Measurements from ENCODE around the gene AP1S2. TPM values are rescaled to one million over a fixed set of nuclear protein-coding genes. Genes with fewer than 3 reads are reported as not detected.

AP1S2 gene
- total and polyA plus RNA-seq, 10 of the 15 experiments (the other 5 are each of a cell fraction or from before 2014, with no cell fraction given), result 25.6 to 105 (median 50.7) TPM

DNA sequence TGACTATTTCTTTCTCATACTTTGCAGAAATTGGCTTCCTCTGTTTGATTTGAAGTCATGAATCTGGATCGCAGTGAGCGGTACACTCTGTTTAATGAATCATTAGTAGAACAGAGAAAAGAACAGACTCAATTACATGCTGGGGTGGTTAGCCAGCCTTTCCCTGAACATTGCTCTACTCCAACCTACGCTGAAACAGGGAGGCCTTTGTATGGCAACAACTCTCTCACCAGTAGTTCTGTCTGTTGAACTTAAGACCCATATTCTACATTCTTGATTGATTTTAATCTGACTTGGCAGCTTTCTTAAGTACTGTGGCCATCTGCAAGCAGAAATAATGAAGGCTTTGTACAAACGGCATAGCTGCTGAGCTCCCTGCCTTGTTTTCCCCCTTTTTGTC is 19.0 kb upstream of the AP1S2 start:
- intact Hi-C loops (cut with micrococcal nuclease; ENCODE audit: unreplicated experiment) (no loop called here), in situ Hi-C loops (cut with MboI) (no loop called here)
- H4K20me1 ChIP-seq (ENCODE audit: control insufficient read depth, insufficient read depth), result no peaks in the 10 kb centered on the region
- ChIA-PET CTCF (interaction anchor here (0.9 to 1.2 kb wide), 2 partner anchors 9 to 61 kb away, joined by 3 to 4 read pairs; no protein-coding TSS in a partner anchor), RAD21 (ENCODE audit: unreplicated experiment) (no interaction called here), POLR2A (no interaction called here), SMC1A (ENCODE audit: uncharacterized antibody, unreplicated experiment) (interaction anchor here (0.9 to 1.0 kb wide), 2 partner anchors 17 to 283 kb away, joined by 3 read pairs; no protein-coding TSS in a partner anchor)
- FAIRE-seq, result no peak
- no peaks in the 10 kb centered on the region for H3K36me3 ChIP-seq (ENCODE audit: control insufficient read depth in 2 of 2, insufficient read depth in 2 of 2, low read length in 1 of 2)
- no peak overlapping the region for H3K4me2 ChIP-seq (ENCODE audit: control insufficient read depth, insufficient read depth)
- H3K9me3 ChIP-seq (replicated peaks; ENCODE audit: control insufficient read depth, insufficient read depth, low read length), result no peaks in the 10 kb centered on the region; the same call in 2 of the 3 replicates
- BruUV-seq (replicated peaks), result no TSS peak
- no peak overlapping the region for H2AFZ ChIP-seq (ENCODE audit: control insufficient read depth, low read depth, low read length)
- WGBS (ENCODE audit: insufficient coverage, insufficient replicate concordance, low lambda C conversion rate, missing lambda C conversion rate), result 90% methylated on average over 4 of the region's 4 CpGs
- no peaks in the 10 kb centered on the region; a peak in 2 of 4 replicates for H3K27me3 ChIP-seq (replicated peaks in 1 of 2; ENCODE audit: control insufficient read depth in 2 of 2, insufficient read depth in 2 of 2, low read length in 1 of 2)
- H3K4me3 ChIP-seq, result no peak overlapping the region
- DNase-seq (ENCODE audit: low read depth, low spot score), result no peak
- H3K4me1 ChIP-seq (ENCODE audit: control insufficient read depth, insufficient read depth, low read length), result no peaks in the 10 kb centered on the region
- no peaks in the 10 kb centered on the region for H3K79me2 ChIP-seq (ENCODE audit: control insufficient read depth, insufficient read depth, low read length)
- no peak overlapping the region for H3K9ac ChIP-seq (ENCODE audit: control insufficient read depth, insufficient read depth, low read length)
- H3K27ac ChIP-seq (ENCODE audit: control insufficient read depth, insufficient read depth), result no peak overlapping the region
- no peak for ATAC-seq
- no peak for TF ChIP-seq ASH2L (IDR thresholded peaks at IDR 0.05; ENCODE audit: borderline replicate concordance, low read depth)
- TF ChIP-seq, protein P1, sequence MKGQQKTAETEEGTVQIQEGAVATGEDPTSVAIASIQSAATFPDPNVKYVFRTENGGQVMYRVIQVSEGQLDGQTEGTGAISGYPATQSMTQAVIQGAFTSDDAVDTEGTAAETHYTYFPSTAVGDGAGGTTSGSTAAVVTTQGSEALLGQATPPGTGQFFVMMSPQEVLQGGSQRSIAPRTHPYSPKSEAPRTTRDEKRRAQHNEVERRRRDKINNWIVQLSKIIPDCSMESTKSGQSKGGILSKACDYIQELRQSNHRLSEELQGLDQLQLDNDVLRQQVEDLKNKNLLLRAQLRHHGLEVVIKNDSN (IDR thresholded peaks at IDR 0.05; ENCODE audit: borderline replicate concordance, extremely low read length, insufficient read depth, low read depth, low read length), result no peak
- no peak for TF ChIP-seq FOS (IDR thresholded peaks at IDR 0.05; ENCODE audit: borderline replicate concordance, extremely low read depth, insufficient read length)
- no peak for TF ChIP-seq SUZ12 (IDR thresholded peaks at IDR 0.05; ENCODE audit: unreplicated experiment)
- TF ChIP-seq EP300 (IDR thresholded peaks at IDR 0.05; ENCODE audit: borderline replicate concordance in 1 of 2, control insufficient read depth in 1 of 2, low read depth in 2 of 2, low read length in 2 of 2), result no peak
- no peak for TF ChIP-seq KDM1A (IDR thresholded peaks at IDR 0.05; ENCODE audit: borderline replicate concordance)
- no peak for TF ChIP-seq CHD4 (IDR thresholded peaks at IDR 0.05)
- no peak for TF ChIP-seq CREM (IDR thresholded peaks at IDR 0.05; ENCODE audit: low read depth)
- TF ChIP-seq CBX5 (IDR thresholded peaks at IDR 0.05; ENCODE audit: low read depth), result no peak
- TF ChIP-seq, protein P2, sequence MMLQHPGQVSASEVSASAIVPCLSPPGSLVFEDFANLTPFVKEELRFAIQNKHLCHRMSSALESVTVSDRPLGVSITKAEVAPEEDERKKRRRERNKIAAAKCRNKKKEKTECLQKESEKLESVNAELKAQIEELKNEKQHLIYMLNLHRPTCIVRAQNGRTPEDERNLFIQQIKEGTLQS (IDR thresholded peaks at IDR 0.05; ENCODE audit: borderline replicate concordance, extremely low read depth, low read depth, low read length), result no peak
- TF ChIP-seq, protein P3, sequence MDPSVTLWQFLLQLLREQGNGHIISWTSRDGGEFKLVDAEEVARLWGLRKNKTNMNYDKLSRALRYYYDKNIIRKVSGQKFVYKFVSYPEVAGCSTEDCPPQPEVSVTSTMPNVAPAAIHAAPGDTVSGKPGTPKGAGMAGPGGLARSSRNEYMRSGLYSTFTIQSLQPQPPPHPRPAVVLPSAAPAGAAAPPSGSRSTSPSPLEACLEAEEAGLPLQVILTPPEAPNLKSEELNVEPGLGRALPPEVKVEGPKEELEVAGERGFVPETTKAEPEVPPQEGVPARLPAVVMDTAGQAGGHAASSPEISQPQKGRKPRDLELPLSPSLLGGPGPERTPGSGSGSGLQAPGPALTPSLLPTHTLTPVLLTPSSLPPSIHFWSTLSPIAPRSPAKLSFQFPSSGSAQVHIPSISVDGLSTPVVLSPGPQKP (IDR thresholded peaks at IDR 0.05; ENCODE audit: low read depth, low read length), result no peak
- TF ChIP-seq SMAD5 (IDR thresholded peaks at IDR 0.05; ENCODE audit: low read depth), result no peak
- no peak for TF ChIP-seq NR2C1 (IDR thresholded peaks at IDR 0.05)
- TF ChIP-seq, protein P4, sequence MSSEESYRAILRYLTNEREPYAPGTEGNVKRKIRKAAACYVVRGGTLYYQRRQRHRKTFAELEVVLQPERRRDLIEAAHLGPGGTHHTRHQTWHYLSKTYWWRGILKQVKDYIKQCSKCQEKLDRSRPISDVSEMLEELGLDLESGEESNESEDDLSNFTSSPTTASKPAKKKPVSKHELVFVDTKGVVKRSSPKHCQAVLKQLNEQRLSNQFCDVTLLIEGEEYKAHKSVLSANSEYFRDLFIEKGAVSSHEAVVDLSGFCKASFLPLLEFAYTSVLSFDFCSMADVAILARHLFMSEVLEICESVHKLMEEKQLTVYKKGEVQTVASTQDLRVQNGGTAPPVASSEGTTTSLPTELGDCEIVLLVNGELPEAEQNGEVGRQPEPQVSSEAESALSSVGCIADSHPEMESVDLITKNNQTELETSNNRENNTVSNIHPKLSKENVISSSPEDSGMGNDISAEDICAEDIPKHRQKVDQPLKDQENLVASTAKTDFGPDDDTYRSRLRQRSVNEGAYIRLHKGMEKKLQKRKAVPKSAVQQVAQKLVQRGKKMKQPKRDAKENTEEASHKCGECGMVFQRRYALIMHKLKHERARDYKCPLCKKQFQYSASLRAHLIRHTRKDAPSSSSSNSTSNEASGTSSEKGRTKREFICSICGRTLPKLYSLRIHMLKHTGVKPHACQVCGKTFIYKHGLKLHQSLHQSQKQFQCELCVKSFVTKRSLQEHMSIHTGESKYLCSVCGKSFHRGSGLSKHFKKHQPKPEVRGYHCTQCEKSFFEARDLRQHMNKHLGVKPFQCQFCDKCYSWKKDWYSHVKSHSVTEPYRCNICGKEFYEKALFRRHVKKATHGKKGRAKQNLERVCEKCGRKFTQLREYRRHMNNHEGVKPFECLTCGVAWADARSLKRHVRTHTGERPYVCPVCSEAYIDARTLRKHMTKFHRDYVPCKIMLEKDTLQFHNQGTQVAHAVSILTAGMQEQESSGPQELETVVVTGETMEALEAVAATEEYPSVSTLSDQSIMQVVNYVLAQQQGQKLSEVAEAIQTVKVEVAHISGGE (CRISPR knock-in tag; IDR thresholded peaks at IDR 0.05), result no peak
- TF ChIP-seq, protein P5, sequence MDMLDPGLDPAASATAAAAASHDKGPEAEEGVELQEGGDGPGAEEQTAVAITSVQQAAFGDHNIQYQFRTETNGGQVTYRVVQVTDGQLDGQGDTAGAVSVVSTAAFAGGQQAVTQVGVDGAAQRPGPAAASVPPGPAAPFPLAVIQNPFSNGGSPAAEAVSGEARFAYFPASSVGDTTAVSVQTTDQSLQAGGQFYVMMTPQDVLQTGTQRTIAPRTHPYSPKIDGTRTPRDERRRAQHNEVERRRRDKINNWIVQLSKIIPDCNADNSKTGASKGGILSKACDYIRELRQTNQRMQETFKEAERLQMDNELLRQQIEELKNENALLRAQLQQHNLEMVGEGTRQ (IDR thresholded peaks at IDR 0.05; ENCODE audit: borderline replicate concordance, low read depth, low read length), result no peak
- TF ChIP-seq RAD51 (IDR thresholded peaks at IDR 0.05), result no peak
- no peak for TF ChIP-seq PAX5 (IDR thresholded peaks at IDR 0.05; ENCODE audit: borderline replicate concordance, low read depth, low read length)
- TF ChIP-seq MYC (IDR thresholded peaks at IDR 0.05; ENCODE audit: insufficient read depth, insufficient read length, insufficient replicate concordance, low read length, severe bottlenecking), result no peak

Measured in GM12878 (cell line).